Activated CD8-positive, alpha-beta memory T cell treated with anti-CD3 and anti-CD28 coated beads, Interleukin-2, amount 50 U/mL, for 4 hours (primary cell): ENCODE results near the gene SLC9C1.

ENCODE experiments used
- DNase-seq: peaks from one replicate; pipeline ENCODE4 v3.0.0-alpha.2; 2020

Gene SLC9C1

GRCh38 chr3:112293368-112294321, at the start of gene SLC9C1:
TSS of gene SLC9C1 (minus strand) at chr3:112294216. CDS start at chr3:112286791, 7,425 bp downstream.
- DNase-seq, result peak; percentile 22

GRCh38 chr3:112341386-112341785, 47.4 kb upstream of the SLC9C1 start:
- DNase-seq, result no peak

- DNase-seq, result no peak
Measured at GRCh38 chr3:112339609-112340008, 45.6 kb upstream of the SLC9C1 start.

GRCh38 chr3:112339134-112339533, 45.1 kb upstream of the SLC9C1 start:
- no peak for DNase-seq

- DNase-seq, result no peak
Measured at GRCh38 chr3:112338727-112339056, 44.7 kb upstream of the SLC9C1 start.

- no peak for DNase-seq
Measured at GRCh38 chr3:112338021-112338726, 44.2 kb upstream of the SLC9C1 start.

GRCh38 chr3:112335434-112335781, 41.4 kb upstream of the SLC9C1 start:
- DNase-seq, result no peak

GRCh38 chr3:112334691-112335433, 40.8 kb upstream of the SLC9C1 start:
- DNase-seq, result no peak

- DNase-seq, result peak; percentile 15
Measured at GRCh38 chr3:112333381-112334317, 39.6 kb upstream of the SLC9C1 start.

- peak; percentile 54 for DNase-seq
Measured at GRCh38 chr3:112333002-112333380, 39.0 kb upstream of the SLC9C1 start, which contains the start of gene CD200. TSS of gene CD200 (plus strand) at chr3:112333156. CDS start at chr3:112333213, 57 bp downstream.

- no peak for DNase-seq
Measured at GRCh38 chr3:112331851-112332250, 37.8 kb upstream of the SLC9C1 start.

- no peak for DNase-seq
Measured at GRCh38 chr3:112327371-112327951, 33.4 kb upstream of the SLC9C1 start.

GRCh38 chr3:112321867-112322652, 28.0 kb upstream of the SLC9C1 start:
- DNase-seq, result no peak

- no peak for DNase-seq
Measured at GRCh38 chr3:112320691-112321090, 26.7 kb upstream of the SLC9C1 start.

GRCh38 chr3:112319516-112320276, 25.7 kb upstream of the SLC9C1 start:
- no peak for DNase-seq

- DNase-seq, result no peak
Measured at GRCh38 chr3:112315791-112316190, 21.8 kb upstream of the SLC9C1 start.

- no peak for DNase-seq
Measured at GRCh38 chr3:112314649-112315048, 20.6 kb upstream of the SLC9C1 start.

GRCh38 chr3:112308151-112308911, 14.3 kb upstream of the SLC9C1 start:
- DNase-seq, result no peak

GRCh38 chr3:112307557-112307956, 13.5 kb upstream of the SLC9C1 start:
- no peak for DNase-seq
